ENCODE measurements around the gene SLC30A2.

The SLC30A2 gene

GRCh38 chr1:26021647-26022403, 24.1 kb downstream of the SLC30A2 start, which contains the start of gene EXTL1:
Gene EXTL1 (plus strand): TSS chr1:26021775. CDS start chr1:26022647, 872 bp downstream.
- no peak for DNase-seq

- no peak for DNase-seq
These were observed 24.8 kb downstream of the SLC30A2 start for GRCh38 chr1:26020941-26021646.

GRCh38 chr1:26020330-26020768, 25.6 kb downstream of the SLC30A2 start:
- DNase-seq, result no peak

GRCh38 chr1:26019641-26020315, 26.1 kb downstream of the SLC30A2 start:
- no peak for DNase-seq

GRCh38 chr1:26017606-26018005, 28.3 kb downstream of the SLC30A2 start:
- no peak for DNase-seq

GRCh38 chr1:26016953-26017545, 28.9 kb downstream of the SLC30A2 start:
- DNase-seq, result no peak

GRCh38 chr1:26016258-26016952, 29.5 kb downstream of the SLC30A2 start:
- DNase-seq, result no peak

- no peak for DNase-seq
These were observed 30.6 kb downstream of the SLC30A2 start for GRCh38 chr1:26015358-26015757.

- DNase-seq, result no peak
These were observed 31.7 kb downstream of the SLC30A2 start for GRCh38 chr1:26014179-26014578.

GRCh38 chr1:26012864-26013263, 33.1 kb downstream of the SLC30A2 start:
- no peak for DNase-seq

- DNase-seq, result no peak
These were observed 35.1 kb downstream of the SLC30A2 start for GRCh38 chr1:26010825-26011224.

GRCh38 chr1:26009796-26010447, 36.0 kb downstream of the SLC30A2 start:
- no peak for DNase-seq

- no peak for DNase-seq
These were observed 39.2 kb downstream of the SLC30A2 start for GRCh38 chr1:26006710-26007109.

- no peak for DNase-seq
These were observed 40.3 kb downstream of the SLC30A2 start for GRCh38 chr1:26005434-26006105.

- DNase-seq, result no peak
These were observed 42.2 kb downstream of the SLC30A2 start for GRCh38 chr1:26003756-26004155.

GRCh38 chr1:26003262-26003661, 42.7 kb downstream of the SLC30A2 start:
- DNase-seq, result no peak

- no peak for DNase-seq
These were observed 46.7 kb downstream of the SLC30A2 start for GRCh38 chr1:25999041-25999800.

GRCh38 chr1:25997828-25998761, 47.8 kb downstream of the SLC30A2 start, which contains the start of gene PAFAH2:
Gene PAFAH2 (minus strand): TSS chr1:25998063. CDS start chr1:25990816, 7,247 bp downstream.
- peak; percentile 95 for DNase-seq

Data from effector CD8-positive, alpha-beta T cell (primary cell).